ENCODE measurements around the gene TNRC6C. TPM values are rescaled to one million over a fixed set of nuclear protein-coding genes. Genes with fewer than 3 reads are reported as not detected.
A peak's percentile ranks its signal among the peaks of the same experiment; 100 is the strongest.

TNRC6C gene
- total and polyA plus RNA-seq, 2 of the 13 experiments (the other 11 are each of a cell fraction or from before 2014, with no cell fraction given), result 0.66 to 4.9 TPM

DNA sequence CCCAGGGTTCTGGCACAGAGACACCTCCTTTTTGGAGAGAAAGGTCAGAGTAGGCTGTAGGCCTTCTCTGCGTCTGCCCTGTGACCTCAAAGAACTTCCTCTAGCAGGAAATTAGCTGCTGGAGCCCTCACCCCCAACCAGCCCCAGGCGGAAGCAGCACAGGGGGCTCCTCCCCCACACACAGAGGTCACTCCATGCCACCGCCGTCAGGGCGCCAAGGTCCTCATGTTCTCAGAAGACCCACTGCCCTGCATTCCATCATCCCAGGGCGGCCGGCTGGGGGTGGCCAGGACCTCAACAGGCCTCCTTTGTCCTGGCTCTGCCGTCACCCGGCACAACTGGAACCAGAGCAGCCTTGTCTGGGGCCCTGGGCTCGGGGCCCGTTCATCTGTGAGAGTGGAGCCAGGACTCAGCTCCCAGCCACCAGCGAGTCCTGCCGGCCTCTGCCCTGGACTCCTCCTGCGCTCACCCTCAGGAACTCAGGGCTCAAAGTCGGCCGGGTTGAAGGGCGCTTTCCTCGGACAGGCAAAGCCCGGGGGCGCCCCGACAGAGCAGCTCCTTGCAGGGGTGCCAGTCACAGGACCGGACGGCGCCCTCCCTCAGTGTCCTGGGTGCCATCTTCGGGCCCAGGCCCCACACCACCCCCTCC is 168.9 kb downstream of the TNRC6C start (continued):
- TF ChIP-seq GATAD1 (CRISPR knock-in tag; IDR thresholded peaks at IDR 0.05) (peak; percentile 77), TOE1 (CRISPR knock-in tag; IDR thresholded peaks at IDR 0.05) (no peak), KLF11 (CRISPR knock-in tag; IDR thresholded peaks at IDR 0.05) (peak; percentile 26; the same call in 1 of the 2 replicates), ZNF382 (CRISPR knock-in tag; IDR thresholded peaks at IDR 0.05; ENCODE audit: borderline replicate concordance) (no peak), KLF12 (CRISPR knock-in tag; IDR thresholded peaks at IDR 0.05; ENCODE audit: borderline replicate concordance) (no peak; the same call in 1 of the 2 replicates), ZNF616 (CRISPR knock-in tag; IDR thresholded peaks at IDR 0.05; ENCODE audit: low read depth) (0 out of 2 replicates have a peak, but pooled peaks have one; percentile 38), GABPA (IDR thresholded peaks at IDR 0.05; ENCODE audit: low read depth, low read length) (peak; percentile 74), GABPA (CRISPR knock-in tag; IDR thresholded peaks at IDR 0.05; ENCODE audit: low read depth) (peak; percentile 90), KAT8 (CRISPR knock-in tag; IDR thresholded peaks at IDR 0.05) (peak; percentile 78), ZNF747 (CRISPR knock-in tag; IDR thresholded peaks at IDR 0.05; ENCODE audit: borderline replicate concordance) (no peak; the same call in 1 of the 2 replicates), HNRNPL (IDR thresholded peaks at IDR 0.05; ENCODE audit: low read depth, low read length) (peak; percentile 92), ZNF746 (CRISPR knock-in tag; IDR thresholded peaks at IDR 0.05) (0 out of 2 replicates have a peak, but pooled peaks have one; percentile 7), SP5 (CRISPR knock-in tag; IDR thresholded peaks at IDR 0.05; ENCODE audit: borderline replicate concordance, low read depth) (peak; percentile 95), ZNF3 (CRISPR knock-in tag; IDR thresholded peaks at IDR 0.05) (no peak), ZNF234 (CRISPR knock-in tag; conservative IDR thresholded peaks at IDR 0.05) (no peak), THAP11 (CRISPR knock-in tag; IDR thresholded peaks at IDR 0.05) (peak; percentile 74), BRCA1 (CRISPR knock-in tag; IDR thresholded peaks at IDR 0.05) (no peak), ATF7 (IDR thresholded peaks at IDR 0.05) (no peak), ATF7 (CRISPR knock-in tag; IDR thresholded peaks at IDR 0.05) (peak; percentile 65)
- TF ChIP-seq, protein P1, sequence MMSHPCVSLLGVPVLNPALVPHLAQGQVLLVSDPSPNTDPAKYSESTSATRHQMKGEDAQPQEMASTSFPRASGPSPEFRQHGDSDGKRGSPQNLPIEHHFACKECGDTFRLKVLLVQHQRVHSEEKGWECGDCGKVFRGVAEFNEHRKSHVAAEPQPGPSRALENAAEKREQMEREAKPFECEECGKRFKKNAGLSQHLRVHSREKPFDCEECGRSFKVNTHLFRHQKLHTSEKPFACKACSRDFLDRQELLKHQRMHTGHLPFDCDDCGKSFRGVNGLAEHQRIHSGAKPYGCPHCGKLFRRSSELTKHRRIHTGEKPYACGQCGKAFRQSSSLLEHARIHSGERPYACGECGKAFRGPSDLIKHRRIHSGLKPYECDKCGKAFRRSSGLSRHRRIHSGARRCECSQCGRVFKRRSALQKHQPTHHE (CRISPR knock-in tag; IDR thresholded peaks at IDR 0.05; ENCODE audit: borderline replicate concordance), result 0 out of 2 replicates have a peak, but pooled peaks have one; percentile 10
- TF ChIP-seq, protein P2, sequence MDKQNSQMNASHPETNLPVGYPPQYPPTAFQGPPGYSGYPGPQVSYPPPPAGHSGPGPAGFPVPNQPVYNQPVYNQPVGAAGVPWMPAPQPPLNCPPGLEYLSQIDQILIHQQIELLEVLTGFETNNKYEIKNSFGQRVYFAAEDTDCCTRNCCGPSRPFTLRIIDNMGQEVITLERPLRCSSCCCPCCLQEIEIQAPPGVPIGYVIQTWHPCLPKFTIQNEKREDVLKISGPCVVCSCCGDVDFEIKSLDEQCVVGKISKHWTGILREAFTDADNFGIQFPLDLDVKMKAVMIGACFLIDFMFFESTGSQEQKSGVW (CRISPR knock-in tag; IDR thresholded peaks at IDR 0.05; ENCODE audit: borderline replicate concordance), result no peak
- TF ChIP-seq, protein P3, sequence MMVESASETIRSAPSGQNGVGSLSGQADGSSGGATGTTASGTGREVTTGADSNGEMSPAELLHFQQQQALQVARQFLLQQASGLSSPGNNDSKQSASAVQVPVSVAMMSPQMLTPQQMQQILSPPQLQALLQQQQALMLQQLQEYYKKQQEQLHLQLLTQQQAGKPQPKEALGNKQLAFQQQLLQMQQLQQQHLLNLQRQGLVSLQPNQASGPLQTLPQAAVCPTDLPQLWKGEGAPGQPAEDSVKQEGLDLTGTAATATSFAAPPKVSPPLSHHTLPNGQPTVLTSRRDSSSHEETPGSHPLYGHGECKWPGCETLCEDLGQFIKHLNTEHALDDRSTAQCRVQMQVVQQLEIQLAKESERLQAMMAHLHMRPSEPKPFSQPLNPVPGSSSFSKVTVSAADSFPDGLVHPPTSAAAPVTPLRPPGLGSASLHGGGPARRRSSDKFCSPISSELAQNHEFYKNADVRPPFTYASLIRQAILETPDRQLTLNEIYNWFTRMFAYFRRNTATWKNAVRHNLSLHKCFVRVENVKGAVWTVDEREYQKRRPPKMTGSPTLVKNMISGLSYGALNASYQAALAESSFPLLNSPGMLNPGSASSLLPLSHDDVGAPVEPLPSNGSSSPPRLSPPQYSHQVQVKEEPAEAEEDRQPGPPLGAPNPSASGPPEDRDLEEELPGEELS (CRISPR knock-in tag; IDR thresholded peaks at IDR 0.05), result peak; percentile 68
- TF ChIP-seq, protein P4, sequence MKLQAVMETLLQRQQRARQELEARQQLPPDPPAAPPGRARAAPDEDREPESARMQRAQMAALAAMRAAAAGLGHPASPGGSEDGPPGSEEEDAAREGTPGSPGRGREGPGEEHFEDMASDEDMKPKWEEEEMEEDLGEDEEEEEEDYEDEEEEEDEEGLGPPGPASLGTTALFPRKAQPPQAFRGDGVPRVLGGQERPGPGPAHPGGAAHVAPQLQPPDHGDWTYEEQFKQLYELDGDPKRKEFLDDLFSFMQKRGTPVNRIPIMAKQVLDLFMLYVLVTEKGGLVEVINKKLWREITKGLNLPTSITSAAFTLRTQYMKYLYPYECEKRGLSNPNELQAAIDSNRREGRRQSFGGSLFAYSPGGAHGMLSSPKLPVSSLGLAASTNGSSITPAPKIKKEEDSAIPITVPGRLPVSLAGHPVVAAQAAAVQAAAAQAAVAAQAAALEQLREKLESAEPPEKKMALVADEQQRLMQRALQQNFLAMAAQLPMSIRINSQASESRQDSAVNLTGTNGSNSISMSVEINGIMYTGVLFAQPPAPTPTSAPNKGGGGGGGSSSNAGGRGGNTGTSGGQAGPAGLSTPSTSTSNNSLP (IDR thresholded peaks at IDR 0.05; ENCODE audit: low read depth, low read length), result no peak
